GM21367 (cell line): Measurements from ENCODE around the gene ZNF396.

Experiments used
- ATAC-seq: cut with Tn5 transposase; IDR thresholded peaks from one replicate; pipeline ENCODE4 v1.9.1; 2021; ENCODE audit not compliant: unreplicated experiment

Gene ZNF396

DNA sequence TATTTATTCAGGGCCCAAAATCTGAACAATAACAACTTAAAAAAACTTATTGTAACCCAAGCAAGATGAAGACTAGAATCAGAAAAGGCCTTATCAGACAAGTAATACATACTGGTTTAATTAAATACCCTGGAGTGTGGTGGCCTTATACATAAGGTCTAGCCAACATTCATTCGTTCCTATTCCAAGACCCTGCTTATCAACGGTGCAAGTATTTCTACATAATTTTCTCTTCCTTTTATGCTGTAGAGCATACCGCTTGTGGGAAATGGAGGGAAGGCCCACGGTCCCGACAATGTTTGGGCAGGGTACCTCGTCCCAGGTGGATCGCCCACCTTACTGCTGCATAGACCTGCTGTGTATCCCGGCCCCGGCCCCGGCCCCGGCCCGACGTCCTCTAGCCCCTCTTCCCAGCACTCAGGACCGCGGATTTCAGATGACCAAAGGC lies 33.6 kb downstream of the ZNF396 start:
- ATAC-seq: no peak

- ATAC-seq: no peak
Measured at GRCh38 chr18:35337286-35337685, 39.9 kb downstream of the ZNF396 start.

GRCh38 chr18:35335866-35336265 lies 41.3 kb downstream of the ZNF396 start:
- ATAC-seq: no peak

- ATAC-seq: no peak
Measured at GRCh38 chr18:35334821-35335220, 42.3 kb downstream of the ZNF396 start.

- ATAC-seq: no peak
Measured at GRCh38 chr18:35334212-35334611, 42.9 kb downstream of the ZNF396 start.

DNA sequence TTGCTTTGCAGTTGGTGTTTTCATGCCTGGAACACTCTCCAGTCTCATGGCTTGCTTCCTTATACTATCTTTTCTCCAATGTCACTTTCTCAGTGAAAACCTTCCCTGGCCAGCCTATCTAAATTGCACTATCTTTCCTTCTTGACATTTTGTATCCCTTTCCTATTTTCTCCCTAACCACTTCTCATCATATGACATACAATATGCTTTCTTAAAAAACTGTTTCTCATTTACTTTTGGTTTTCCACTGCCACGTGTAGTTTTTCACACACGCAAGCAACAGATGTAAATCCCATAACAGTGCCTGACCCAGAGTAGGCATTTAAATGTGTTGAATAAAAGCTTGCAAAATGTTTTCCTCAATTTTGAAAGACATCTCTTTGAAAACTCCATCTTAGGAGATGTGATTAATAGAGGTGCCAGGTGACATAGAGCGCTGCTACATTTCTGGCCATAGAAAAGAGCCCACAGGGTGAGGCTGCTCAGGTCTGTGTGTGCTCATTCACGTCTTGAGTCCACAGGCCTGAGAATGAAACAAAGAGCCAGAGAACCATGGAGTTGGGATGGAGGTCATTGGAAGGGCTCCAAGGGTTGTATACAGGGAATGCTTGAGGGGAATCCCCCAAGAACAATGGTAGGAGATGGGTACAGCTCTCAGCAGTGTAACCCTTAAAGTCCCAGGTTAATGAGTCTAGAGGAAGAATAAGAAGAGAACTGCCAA lies 45.6 kb downstream of the ZNF396 start:
- no peak for ATAC-seq

DNA sequence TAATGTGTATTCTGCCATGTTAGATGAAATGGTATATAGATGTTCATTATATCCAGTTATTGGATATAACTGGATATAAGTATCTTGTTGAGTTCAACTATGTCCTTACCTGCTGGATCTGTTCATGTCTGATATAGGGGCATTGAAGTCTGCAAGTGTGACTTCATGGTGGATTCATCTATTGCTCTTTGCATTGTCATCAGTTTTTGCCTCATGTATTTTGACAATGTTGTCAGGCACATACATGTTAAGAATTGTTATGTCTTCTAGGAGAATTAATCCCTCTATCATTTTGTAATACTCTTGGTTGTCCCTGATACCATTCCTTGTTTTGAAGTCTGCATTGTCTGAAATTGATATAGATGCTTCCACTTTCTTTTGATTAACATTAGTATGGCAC lies 48.3 kb downstream of the ZNF396 start:
- no peak for ATAC-seq

DNA sequence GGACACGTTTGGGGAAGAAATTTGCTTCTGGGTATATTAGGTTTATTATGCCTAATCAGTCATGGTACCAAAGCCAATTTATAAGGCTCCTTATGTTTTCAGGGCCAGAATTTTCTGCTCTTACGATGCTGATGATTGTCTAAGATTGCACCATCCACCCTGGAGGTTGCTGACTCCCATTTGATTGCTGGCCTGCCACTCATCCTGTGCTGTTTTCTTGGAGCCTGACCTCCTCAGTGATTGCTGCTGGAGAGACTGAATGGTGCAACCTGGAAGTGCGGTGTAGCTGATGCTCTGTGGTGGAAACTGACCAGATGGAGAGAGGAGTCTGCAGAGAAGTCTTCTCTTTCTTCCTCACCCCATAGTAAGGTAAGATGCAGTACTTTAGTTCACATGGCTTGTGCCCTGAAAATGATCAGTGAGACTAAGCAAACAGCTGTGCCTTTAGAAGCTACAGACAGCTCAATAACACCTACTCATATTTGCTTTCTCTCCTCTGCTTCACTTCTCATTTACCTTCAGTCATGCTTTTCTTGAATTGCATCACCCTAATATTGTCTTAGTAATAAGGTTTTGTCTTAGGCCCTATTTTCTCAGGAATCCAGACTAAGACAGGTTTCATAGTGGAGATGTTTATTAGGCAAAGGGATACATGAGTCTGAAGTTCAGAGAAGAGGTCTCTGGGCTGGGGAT lies 50.3 kb downstream of the ZNF396 start:
- ATAC-seq: no peak

DNA sequence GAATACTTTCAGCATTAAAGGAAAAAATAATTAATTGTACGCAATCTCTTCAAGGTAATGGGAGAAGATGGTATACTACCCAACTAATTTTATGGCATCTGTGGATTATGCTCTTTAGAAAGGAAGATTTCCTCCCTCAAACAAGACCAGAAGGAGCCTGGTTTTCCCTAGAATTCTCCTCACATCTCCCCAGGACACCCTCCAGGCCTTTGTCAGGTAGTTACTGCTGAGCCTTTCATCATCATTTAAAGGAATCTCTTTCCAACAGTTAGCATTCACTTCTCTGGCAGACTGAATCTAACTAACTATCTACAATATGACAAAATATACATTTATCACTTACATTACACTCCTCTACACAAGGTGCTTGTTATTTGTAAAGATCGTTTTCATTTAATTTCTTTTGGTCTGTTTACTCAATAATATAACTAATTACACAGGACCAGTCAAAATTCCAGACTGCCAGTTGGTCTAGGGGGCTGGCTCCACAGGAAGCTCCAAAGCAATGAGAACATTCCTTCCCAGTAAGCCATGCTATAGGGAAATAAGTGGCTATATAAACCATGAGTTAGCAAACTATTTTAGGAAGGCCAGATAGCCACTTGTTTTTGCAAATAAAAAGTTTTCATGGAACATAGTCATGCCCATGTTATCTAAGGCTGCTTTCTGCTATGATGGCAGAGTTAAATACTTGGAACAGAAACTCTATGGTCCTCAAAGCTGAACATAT lies 52.0 kb downstream of the ZNF396 start:
- ATAC-seq: no peak

DNA sequence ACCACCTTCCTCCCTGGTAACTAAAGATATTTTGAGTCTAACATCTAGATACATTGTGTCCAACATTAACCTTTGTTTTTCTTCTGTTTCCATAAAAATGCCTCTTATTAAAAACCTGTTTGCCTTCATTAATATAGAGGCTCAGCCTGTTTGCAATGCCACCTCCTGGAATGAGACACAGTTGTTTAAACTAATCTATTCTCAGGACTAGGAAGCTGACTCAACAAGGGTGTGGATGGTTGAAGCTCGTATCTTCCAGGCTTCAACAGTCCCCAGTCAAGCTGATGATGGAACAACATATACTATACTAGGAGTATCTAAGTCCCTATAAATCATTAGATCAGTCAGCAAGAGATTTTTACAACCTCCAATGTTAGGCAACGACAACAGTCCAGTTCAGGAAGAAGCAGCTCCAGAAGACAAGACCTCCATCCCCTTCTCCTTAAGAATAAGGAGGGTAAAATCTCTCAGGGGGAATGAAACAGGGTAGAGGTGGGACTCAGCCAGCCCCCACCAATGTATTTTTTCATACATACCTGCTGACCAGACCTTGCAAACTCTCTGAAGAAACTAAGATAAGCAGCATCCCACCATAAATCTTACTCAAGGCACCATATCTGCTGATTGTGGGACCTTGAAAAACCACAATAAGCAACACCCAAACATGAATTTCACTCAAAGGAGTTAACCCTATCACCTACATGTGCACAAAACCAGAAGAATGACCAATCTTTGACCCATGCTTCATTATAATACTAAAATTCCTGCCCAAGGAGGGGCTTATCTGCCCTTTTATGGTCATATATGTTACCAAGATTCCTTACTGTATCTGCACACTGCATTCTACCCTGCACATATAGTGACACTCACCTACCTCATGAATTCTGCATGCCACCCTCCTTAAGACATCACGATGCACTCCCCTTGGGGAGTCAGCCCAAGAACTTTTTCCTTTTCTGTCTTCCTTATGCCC lies 54.4 kb downstream of the ZNF396 start:
- no peak for ATAC-seq
